Ovary (tissue), 9 donors: ENCODE data around the gene FAM217A. TPM values are rescaled to one million over a fixed set of nuclear protein-coding genes. Genes with fewer than 3 reads are reported as not detected.

ENCODE experiments used
- DNase-seq, 5 donors: peaks; one replicate each; pipeline ENCODE4 v3.0.0-alpha.2; 2019 to 2020
- H3K27ac ChIP-seq, 2 donors: fragments of 200-600 bp; one replicate each; pipeline versions ENCODE4 v1.5.1 to v1.8.0; 2019 to 2022
- H3K27me3 ChIP-seq: fragments of 200-600 bp; one replicate; pipeline ENCODE4 v1.8.0; 2022
- H3K36me3 ChIP-seq: fragments of 200-600 bp; sonication (generic); one replicate; pipeline ENCODE4 v1.5.1; 2019
- H3K4me1 ChIP-seq: one replicate; pipeline ENCODE4 v1.8.1; 2013; ENCODE audit warnings: mild to moderate bottlenecking, moderate library complexity; ENCODE audit not compliant: insufficient read depth
- H3K4me3 ChIP-seq: fragments of 200-600 bp; sonication (generic); one replicate; pipeline ENCODE4 v1.5.1; 2017
- H3K9me3 ChIP-seq, 2 donors: fragments of 200-600 bp in 1 of 2; sonication (generic) in 1 of 2; one replicate each; pipeline versions ENCODE4 v1.5.1 to v1.8.1; 2013 to 2019; ENCODE audit warnings: mild to moderate bottlenecking in 1 of 2, moderate library complexity in 1 of 2
- EP300 ChIP-seq: sonication (generic); formaldehyde crosslinking; IDR thresholded peaks from one replicate; pipeline ENCODE4 v1.6.1; 2017; ENCODE audit warnings: antibody characterized with exemption
- POLR2A ChIP-seq: fragments of 450-650 bp; IDR thresholded peaks from one replicate; pipeline ENCODE4 v1.6.1; 2017; ENCODE audit warnings: antibody characterized with exemption, mild to moderate bottlenecking, moderate library complexity
- WGBS, 3 donors: extraction: QIAGEN DNeasy Blood & Tissue Kit in 1 of 3; methylation state at CpG; one replicate each; pipeline versions ENCODE4 v1.1.5 to v1.1.7; 2013 to 2017; 5-methylcytosine and 5-hydroxymethylcytosine counted together
- intact Hi-C, 4 donors: fragments of 100-400 bp; cut with DNase I; formaldehyde crosslinking; loops; one replicate each; pipeline versions ENCODE4 v1.11.0 to v1.15.1; 2022 to 2023
- polyA plus RNA-seq, 2 donors: library from polyadenylated mRNA; stranded (reverse); fragments of 200-250 nt in 1 of 2; fragments of 350-450 nt in 1 of 2; fragmentation: Illumina TruSeq in 1 of 2; extraction: RNeasy Lipid Tissue Mini Kit (QIAGEN cat#74804) in 1 of 2; gene quantifications; one replicate each; pipeline ENCODE4 v1.2.3, GENCODE V29; 2013 to 2014
- total RNA-seq, 7 donors: library from RNA; depleted of rRNA in 2 of 7; stranded (reverse); fragments of >200 nt in 2 of 7; fragmentation: NEBNext Ultra II Directional in 3 of 7; extraction: Animal tissue kit (Norgen Biotek cat#: 25700) in 3 of 7; gene quantifications; one replicate each; pipeline versions ENCODE4 v1.1.0 to v1.2.4, GENCODE V29; 2016 to 2023
- TF ChIP-seq, protein P1 (sequence below), 3 donors: fragments of 450-650 bp in 2 of 3; fragments of 200-600 bp in 1 of 3; IDR thresholded peaks; one replicate each; pipeline versions ENCODE4 v1.5.1 to v1.8.0; 2016 to 2022; ENCODE audit warnings: antibody characterized with exemption in 3 of 3, mild to moderate bottlenecking in 1 of 3
- donor health status: DM: no; HTN: no; CAD: no; lungs with moderate emphysema.
- donor health status: DM: no; HTN: no; CAD: no.
- donor health status: Bipolar disorder and iron deficiency.
- donor health status: DM: yes; HTN: yes; CAD: no.
- donor health status: DM: no; HTN: no; CAD: no.
- donor health status: DM: yes; HTN: yes; CAD: no.

Gene FAM217A
- total and polyA plus RNA-seq, 9 donors: not detected

DNA sequence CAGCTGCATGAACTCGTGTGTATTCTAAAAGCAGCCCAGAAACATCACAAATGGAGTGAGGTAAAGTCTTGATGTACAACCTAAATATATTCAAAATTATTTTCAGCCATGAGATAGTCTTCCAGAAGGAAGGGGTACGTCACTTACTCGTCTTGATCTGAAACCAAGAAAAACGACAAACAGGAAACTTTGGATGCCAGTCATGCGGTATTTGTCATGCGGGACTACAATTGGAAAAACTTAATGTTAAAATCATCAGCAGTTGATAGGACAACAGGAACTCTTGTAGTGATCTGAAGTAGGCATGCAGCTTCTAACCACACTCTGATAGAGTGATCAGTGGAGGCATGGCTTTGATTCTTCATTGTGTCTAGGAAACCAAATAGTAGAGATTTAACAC lies 29.7 kb downstream of the FAM217A start:
- WGBS, 3 donors: 87 to 91% (median 91%) methylated on average over 6 of the region's 6 CpGs
- no peak for TF ChIP-seq EP300
- TF ChIP-seq POLR2A: no peak
- TF ChIP-seq, protein P1, sequence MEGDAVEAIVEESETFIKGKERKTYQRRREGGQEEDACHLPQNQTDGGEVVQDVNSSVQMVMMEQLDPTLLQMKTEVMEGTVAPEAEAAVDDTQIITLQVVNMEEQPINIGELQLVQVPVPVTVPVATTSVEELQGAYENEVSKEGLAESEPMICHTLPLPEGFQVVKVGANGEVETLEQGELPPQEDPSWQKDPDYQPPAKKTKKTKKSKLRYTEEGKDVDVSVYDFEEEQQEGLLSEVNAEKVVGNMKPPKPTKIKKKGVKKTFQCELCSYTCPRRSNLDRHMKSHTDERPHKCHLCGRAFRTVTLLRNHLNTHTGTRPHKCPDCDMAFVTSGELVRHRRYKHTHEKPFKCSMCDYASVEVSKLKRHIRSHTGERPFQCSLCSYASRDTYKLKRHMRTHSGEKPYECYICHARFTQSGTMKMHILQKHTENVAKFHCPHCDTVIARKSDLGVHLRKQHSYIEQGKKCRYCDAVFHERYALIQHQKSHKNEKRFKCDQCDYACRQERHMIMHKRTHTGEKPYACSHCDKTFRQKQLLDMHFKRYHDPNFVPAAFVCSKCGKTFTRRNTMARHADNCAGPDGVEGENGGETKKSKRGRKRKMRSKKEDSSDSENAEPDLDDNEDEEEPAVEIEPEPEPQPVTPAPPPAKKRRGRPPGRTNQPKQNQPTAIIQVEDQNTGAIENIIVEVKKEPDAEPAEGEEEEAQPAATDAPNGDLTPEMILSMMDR (IDR thresholded peaks at IDR 0.05): no peak
- no peak for DNase-seq
- no peak overlapping the region for H3K4me3 ChIP-seq
- H3K27me3 ChIP-seq: no peaks in the 10 kb centered on the region
- intact Hi-C loops: no loop called here
- no peaks in the 10 kb centered on the region for H3K36me3 ChIP-seq
- no peak overlapping the region for H3K27ac ChIP-seq
- H3K4me1 ChIP-seq: no peaks in the 10 kb centered on the region
- H3K9me3 ChIP-seq: no peaks in the 10 kb centered on the region

DNA sequence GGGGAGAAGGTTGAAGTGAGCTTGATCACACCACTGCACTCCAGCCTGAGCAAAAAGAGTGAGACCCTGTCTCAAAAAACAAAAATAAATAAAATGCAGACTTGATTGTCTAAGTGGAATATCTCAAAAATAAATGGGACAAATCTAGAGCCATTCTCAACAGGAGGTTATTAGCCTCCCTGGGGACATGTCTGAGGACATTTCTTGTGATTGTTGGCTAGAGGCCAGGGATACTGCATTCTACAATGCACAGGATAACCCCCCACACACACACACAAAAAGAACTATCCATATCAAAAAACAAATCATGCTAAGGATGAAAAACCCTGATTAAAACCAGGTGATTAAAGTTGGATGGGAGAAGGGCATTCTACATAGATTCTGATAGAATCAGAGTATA lies 37.5 kb downstream of the FAM217A start:
- Histone ChIP-seq H3K9me3 (no peaks in the 10 kb centered on the region), H3K27me3 (no peaks in the 10 kb centered on the region), H3K4me1 (no peaks in the 10 kb centered on the region), H3K27ac (no peak overlapping the region), H3K36me3 (no peaks in the 10 kb centered on the region), H3K4me3 (no peak overlapping the region)
- TF ChIP-seq, protein P1 (IDR thresholded peaks at IDR 0.05): no peak
- TF ChIP-seq POLR2A: no peak
- no peak for TF ChIP-seq EP300
- intact Hi-C loops: no loop called here
- no peak for DNase-seq

DNA sequence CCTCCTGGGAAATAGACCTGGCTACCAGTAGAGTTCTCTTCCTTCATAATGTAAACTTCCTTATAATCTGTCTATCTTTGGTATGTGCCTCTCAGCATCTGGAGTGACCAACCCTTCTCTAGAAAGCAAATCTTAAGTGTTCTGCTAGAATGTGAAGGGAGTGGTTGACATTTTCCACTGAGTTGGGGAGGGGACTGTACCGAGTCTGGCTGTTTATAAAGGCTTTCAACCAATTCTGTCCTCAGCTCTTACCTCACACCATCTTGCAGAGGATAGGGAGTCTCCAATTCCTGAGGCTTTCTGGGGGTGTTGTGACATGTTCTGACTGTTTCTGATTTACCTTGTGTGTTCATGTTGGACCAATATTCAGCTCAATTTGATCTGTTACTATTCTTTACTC lies 39.6 kb downstream of the FAM217A start:
- Histone ChIP-seq H3K4me1 (no peaks in the 10 kb centered on the region), H3K27me3 (no peaks in the 10 kb centered on the region), H3K4me3 (no peak overlapping the region), H3K36me3 (no peaks in the 10 kb centered on the region), H3K27ac (no peak overlapping the region), H3K9me3 (no peaks in the 10 kb centered on the region)
- DNase-seq: no peak
- 80 to 100% (median 92%) methylated on average over 1 of the region's 1 CpG for WGBS, 3 donors
- TF ChIP-seq, protein P1 (IDR thresholded peaks at IDR 0.05): no peak
- TF ChIP-seq EP300 (no peak), POLR2A (no peak)
- intact Hi-C loops: no loop called here

DNA sequence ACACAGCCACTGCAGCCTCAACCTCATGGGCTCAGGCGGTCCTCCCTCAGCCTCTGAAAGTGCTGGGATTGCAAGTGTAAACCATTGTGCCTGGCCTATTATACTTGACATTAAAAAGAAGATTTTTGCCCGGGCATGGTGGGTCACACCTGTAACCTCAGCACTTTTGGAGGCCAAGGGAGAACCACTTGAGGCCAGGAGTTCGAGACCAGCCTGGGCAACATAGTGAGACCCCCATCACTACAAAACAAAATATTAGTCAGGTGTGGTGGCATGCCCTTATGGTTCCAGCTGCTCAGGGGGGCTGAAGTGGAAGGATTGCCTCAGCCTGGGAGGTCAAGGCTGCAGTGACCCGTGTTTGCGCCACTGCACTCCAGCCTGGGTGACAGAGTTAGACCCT lies 42.4 kb downstream of the FAM217A start:
- Histone ChIP-seq H3K4me1 (peaks cover 1% of the 10 kb centered on the region), H3K4me3 (no peak overlapping the region), H3K9me3 (no peaks in the 10 kb centered on the region), H3K27me3 (no peaks in the 10 kb centered on the region), H3K27ac (no peak overlapping the region), H3K36me3 (no peaks in the 10 kb centered on the region)
- DNase-seq: no peak
- no peak for TF ChIP-seq POLR2A
- no peak for TF ChIP-seq EP300
- TF ChIP-seq, protein P1 (IDR thresholded peaks at IDR 0.05): no peak
- intact Hi-C loops: no loop called here
- 94 to 97% (median 95%) methylated on average over 5 of the region's 5 CpGs for WGBS, 3 donors

DNA sequence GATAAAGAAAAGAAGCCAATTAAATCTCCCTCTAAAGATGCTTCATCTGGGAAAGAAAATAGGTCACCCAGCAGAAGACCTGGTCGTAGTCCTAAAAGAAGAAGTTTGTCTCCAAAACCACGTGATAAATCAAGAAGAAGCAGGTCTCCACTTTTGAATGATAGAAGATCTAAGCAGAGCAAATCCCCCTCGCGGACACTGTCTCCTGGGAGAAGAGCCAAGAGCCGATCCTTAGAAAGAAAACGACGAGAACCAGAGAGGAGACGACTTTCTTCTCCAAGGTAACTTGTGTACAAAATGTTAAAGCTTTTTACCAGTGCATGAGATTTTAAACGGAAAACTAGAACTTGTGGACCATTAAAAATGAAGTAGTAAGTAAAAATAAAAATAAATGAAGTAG lies 46.5 kb downstream of the FAM217A start:
- Histone ChIP-seq H3K36me3 (no peaks in the 10 kb centered on the region), H3K27me3 (no peaks in the 10 kb centered on the region), H3K27ac (no peak overlapping the region), H3K9me3 (no peaks in the 10 kb centered on the region), H3K4me1 (peaks cover 4% of the 10 kb centered on the region), H3K4me3 (no peak overlapping the region)
- DNase-seq: no peak
- no peak for TF ChIP-seq POLR2A
- TF ChIP-seq EP300: no peak
- TF ChIP-seq, protein P1 (IDR thresholded peaks at IDR 0.05): no peak
- 59 to 68% (median 67%) methylated on average over 9 of the region's 9 CpGs for WGBS, 3 donors
- intact Hi-C loops: no loop called here
